SU-DHL-6 (cell line): Measurements from ENCODE around the gene VPS26A.

ENCODE experiments used
- EZH2phosphoT487 ChIP-seq: fragments of 200-600 bp; sonication (generic), shearing (Covaris generic); conservative IDR thresholded peaks from 2 replicates; pipeline ENCODE4 v1.6.1; 2018; ENCODE audit warnings: mild to moderate bottlenecking, antibody characterized with exemption, low read length, moderate library complexity, mixed read lengths
- TF ChIP-seq, protein P1 (sequence below): fragments of 200-600 bp; sonication (generic); IDR thresholded peaks from one replicate; pipeline ENCODE4 v1.5.1; 2017; ENCODE audit warnings: antibody characterized with exemption, mild to moderate bottlenecking, low read length, moderate library complexity; ENCODE audit not compliant: insufficient read depth, poor library complexity, severe bottlenecking

DNA sequence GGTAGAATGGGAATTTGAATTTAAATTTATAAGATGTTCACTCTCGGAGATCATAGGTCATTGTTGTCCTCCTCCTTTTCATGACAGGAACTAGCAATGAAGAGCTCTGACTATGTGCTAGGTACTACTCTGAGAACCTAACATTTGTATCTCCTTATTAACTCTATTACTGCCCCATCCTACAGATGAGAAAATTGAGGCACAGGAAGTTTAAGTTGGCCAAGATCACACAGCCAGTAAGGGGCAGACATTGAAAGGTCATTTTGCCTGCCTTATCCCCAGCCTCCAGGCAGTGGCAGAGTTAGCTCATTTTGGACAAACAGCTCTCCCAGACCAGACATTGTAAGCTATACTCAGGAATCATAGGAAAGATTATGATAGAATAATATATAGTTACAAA lies 30.0 kb upstream of the VPS26A start:
- TF ChIP-seq EZH2phosphoT487 = no peak
- TF ChIP-seq, protein P1, sequence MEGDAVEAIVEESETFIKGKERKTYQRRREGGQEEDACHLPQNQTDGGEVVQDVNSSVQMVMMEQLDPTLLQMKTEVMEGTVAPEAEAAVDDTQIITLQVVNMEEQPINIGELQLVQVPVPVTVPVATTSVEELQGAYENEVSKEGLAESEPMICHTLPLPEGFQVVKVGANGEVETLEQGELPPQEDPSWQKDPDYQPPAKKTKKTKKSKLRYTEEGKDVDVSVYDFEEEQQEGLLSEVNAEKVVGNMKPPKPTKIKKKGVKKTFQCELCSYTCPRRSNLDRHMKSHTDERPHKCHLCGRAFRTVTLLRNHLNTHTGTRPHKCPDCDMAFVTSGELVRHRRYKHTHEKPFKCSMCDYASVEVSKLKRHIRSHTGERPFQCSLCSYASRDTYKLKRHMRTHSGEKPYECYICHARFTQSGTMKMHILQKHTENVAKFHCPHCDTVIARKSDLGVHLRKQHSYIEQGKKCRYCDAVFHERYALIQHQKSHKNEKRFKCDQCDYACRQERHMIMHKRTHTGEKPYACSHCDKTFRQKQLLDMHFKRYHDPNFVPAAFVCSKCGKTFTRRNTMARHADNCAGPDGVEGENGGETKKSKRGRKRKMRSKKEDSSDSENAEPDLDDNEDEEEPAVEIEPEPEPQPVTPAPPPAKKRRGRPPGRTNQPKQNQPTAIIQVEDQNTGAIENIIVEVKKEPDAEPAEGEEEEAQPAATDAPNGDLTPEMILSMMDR = no peak
